Fibroblast of lung (primary cell): Measurements from ENCODE around the gene RASA2. TPM values are rescaled to one million over a fixed set of nuclear protein-coding genes. Genes with fewer than 3 reads are reported as not detected.

Experiments
- DNase-seq, 2 donors: peaks; one replicate each; pipeline versions ENCODE4 v3.0.0 to v3.0.0-alpha.2; 2010; ENCODE audit warnings: low read depth in 2 of 2
- H2AFZ ChIP-seq: 2 replicates; pipeline ENCODE4 v1.5.1; 2012; ENCODE audit warnings: low read length, control low read depth, inconsistent platforms
- H3K27ac ChIP-seq: 2 replicates; pipeline ENCODE4 v1.5.1; 2011; ENCODE audit warnings: low read length, control low read depth; ENCODE audit not compliant: insufficient read depth
- H3K27me3 ChIP-seq: 2 replicates; pipeline ENCODE4 v1.5.1; 2011; ENCODE audit warnings: mild to moderate bottlenecking, low read length; ENCODE audit not compliant: control insufficient read depth, insufficient read depth
- H3K36me3 ChIP-seq: 2 replicates; pipeline ENCODE4 v1.5.1; 2011; ENCODE audit warnings: low read length; ENCODE audit not compliant: control insufficient read depth, insufficient read depth
- H3K4me1 ChIP-seq: 2 replicates; pipeline ENCODE4 v1.5.1; 2011; ENCODE audit warnings: low read length; ENCODE audit not compliant: control insufficient read depth, insufficient read depth; ENCODE audit errors: extremely low read depth
- H3K4me2 ChIP-seq: 2 replicates; pipeline ENCODE4 v1.5.1; 2011; ENCODE audit warnings: low read length, control low read depth; ENCODE audit not compliant: insufficient read depth; ENCODE audit errors: extremely low read depth
- H3K4me3 ChIP-seq, 4 experiments: fragments of 200-600 bp in 1 of 4; sonication (generic) in 1 of 4; replicated peaks in 1 of 4; 2 replicates each; pipeline ENCODE4 v1.5.1; 2011 to 2016; ENCODE audit warnings: low read length in 4 of 4, low read depth in 3 of 4, mild to moderate bottlenecking in 3 of 4, control low read depth in 2 of 4, inconsistent platforms in 1 of 4, mixed read lengths in 1 of 4; ENCODE audit not compliant: insufficient read depth in 1 of 4; ENCODE audit errors: control extremely low read depth in 1 of 4
- H3K79me2 ChIP-seq: 2 replicates; pipeline ENCODE4 v1.5.1; 2012; ENCODE audit warnings: mild to moderate bottlenecking, low read length, inconsistent platforms; ENCODE audit not compliant: control insufficient read depth, insufficient read depth
- H3K9ac ChIP-seq: 2 replicates; pipeline ENCODE4 v1.5.1; 2011; ENCODE audit warnings: mild to moderate bottlenecking, low read length, control low read depth; ENCODE audit not compliant: insufficient read depth
- H3K9me3 ChIP-seq: 2 replicates; pipeline ENCODE4 v1.5.1; 2012; ENCODE audit warnings: low read depth, low read length; ENCODE audit not compliant: control insufficient read depth, insufficient read depth
- H4K20me1 ChIP-seq: 2 replicates; pipeline ENCODE4 v1.5.1; 2011; ENCODE audit warnings: low read length; ENCODE audit not compliant: control insufficient read depth, insufficient read depth; ENCODE audit errors: extremely low read depth
- CTCF ChIP-seq, 2 donors: IDR thresholded peaks in 1 of 2; conservative IDR thresholded peaks in 1 of 2; 1 replicate in 1 of 2; 2 replicates in 1 of 2; pipeline ENCODE4 v1.5.1; 2011 to 2012; ENCODE audit warnings: low read length in 2 of 2, control low read depth in 1 of 2, inconsistent platforms in 1 of 2, low read depth in 1 of 2, mild to moderate bottlenecking in 1 of 2
- EZH2 ChIP-seq: IDR thresholded peaks from 2 replicates; pipeline ENCODE4 v1.5.1; 2012; ENCODE audit warnings: low read length, control low read depth, mild to moderate bottlenecking; ENCODE audit errors: missing control alignments
- polyA plus RNA-seq, 2 donors: library from polyadenylated mRNA; depleted of rRNA in 1 of 2; stranded (reverse) in 1 of 2; unstranded in 1 of 2; fragments of >200 nt; gene quantifications; 2 replicates each; pipeline ENCODE4 v1.2.1, GENCODE V29; 2011 to 2012; ENCODE audit warnings: missing spikeins in 1 of 2
- total RNA-seq: library from RNA; depleted of rRNA; stranded (reverse); fragments of >200 nt; gene quantifications from 2 replicates; pipeline ENCODE4 v1.2.1, GENCODE V29; 2014

Gene RASA2
- total and polyA plus RNA-seq, 2 donors (not counting 1 experiment from before 2014, with no cell fraction given) = 10.0 to 11.4 TPM

GRCh38 chr3:141553055-141553454 lies 66.2 kb downstream of the RASA2 start:
- Histone ChIP-seq H3K27me3 (no peaks in the 10 kb centered on the region), H3K36me3 (no peaks in the 10 kb centered on the region), H3K4me1 (no peaks in the 10 kb centered on the region), H4K20me1 (no peaks in the 10 kb centered on the region), H3K9me3 (no peaks in the 10 kb centered on the region), H3K4me3 (no peak overlapping the region), H3K4me2 (no peak overlapping the region), H3K79me2 (no peaks in the 10 kb centered on the region), H2AFZ (no peak overlapping the region), H3K9ac (no peak overlapping the region), H3K27ac (no peak overlapping the region)
- no peak for TF ChIP-seq EZH2
- no peak for TF ChIP-seq CTCF (conservative IDR thresholded peaks at IDR 0.05 in 1 of 2, IDR thresholded peaks at IDR 0.05 in 1 of 2; ENCODE audit: low read depth in 1 of 2, low read length in 2 of 2)
- DNase-seq = no peak

- Histone ChIP-seq H3K9me3 (no peaks in the 10 kb centered on the region), H3K79me2 (no peaks in the 10 kb centered on the region), H3K36me3 (no peaks in the 10 kb centered on the region), H3K4me2 (no peak overlapping the region), H2AFZ (no peak overlapping the region), H3K4me1 (no peaks in the 10 kb centered on the region), H3K4me3 (no peak overlapping the region), H3K27me3 (no peaks in the 10 kb centered on the region), H3K9ac (no peak overlapping the region), H4K20me1 (no peaks in the 10 kb centered on the region), H3K27ac (no peak overlapping the region)
- TF ChIP-seq EZH2 (no peak), CTCF (conservative IDR thresholded peaks at IDR 0.05 in 1 of 2, IDR thresholded peaks at IDR 0.05 in 1 of 2; ENCODE audit: low read depth in 1 of 2, low read length in 2 of 2) (no peak)
- DNase-seq = peak in 1 of 2 donors; percentile 46
Observed at GRCh38 chr3:141556034-141556433, 69.2 kb downstream of the RASA2 start.

- Histone ChIP-seq H3K4me1 (no peaks in the 10 kb centered on the region), H4K20me1 (no peaks in the 10 kb centered on the region), H2AFZ (no peak overlapping the region), H3K4me2 (no peak overlapping the region), H3K9me3 (no peaks in the 10 kb centered on the region), H3K27ac (no peak overlapping the region), H3K27me3 (no peaks in the 10 kb centered on the region), H3K79me2 (no peaks in the 10 kb centered on the region), H3K36me3 (no peaks in the 10 kb centered on the region), H3K9ac (no peak overlapping the region), H3K4me3 (no peak overlapping the region)
- TF ChIP-seq EZH2 (no peak), CTCF (conservative IDR thresholded peaks at IDR 0.05 in 1 of 2, IDR thresholded peaks at IDR 0.05 in 1 of 2; ENCODE audit: low read depth in 1 of 2, low read length in 2 of 2) (no peak)
- no peak for DNase-seq
Observed at GRCh38 chr3:141557961-141558706, 71.3 kb downstream of the RASA2 start.
